ENCODE results near the gene MINDY2. TPM values are rescaled to one million over a fixed set of nuclear protein-coding genes. Genes with fewer than 3 reads are reported as not detected.

MINDY2 gene
- total RNA-seq, 2 experiments from 2014 or later, result 12.5 to 17.5 TPM

Other genes with a start within 250 kb of the MINDY2 start
- gene ADAM10, start 21.6 kb upstream of the MINDY2 start, total RNA-seq, result 100 to 1,000 TPM; 140 to 170 TPM
- 100 to 1,000 TPM; 116 to 128 TPM for gene SLTM, start 162.4 kb downstream of the MINDY2 start, total RNA-seq
- gene RNF111, start 216.4 kb downstream of the MINDY2 start, total RNA-seq, result 10 to 100 TPM; 39.2 to 44.2 TPM

Measured in activated CD4-positive, alpha-beta T cell treated with anti-CD3 and anti-CD28 coated beads, Interleukin-2, amount 10 ng/mL, durations not matched to agents 7 days and 5 days (primary cell).